Pancreas (tissue), 10 donors: Measurements from ENCODE around the gene TAS1R3. TPM values are rescaled to one million over a fixed set of nuclear protein-coding genes. Genes with fewer than 3 reads are reported as not detected.

ENCODE experiments used
- ATAC-seq, 4 donors: fragments of 200-7000 bp; cut with Tn5 transposase; one replicate each; pipeline versions ENCODE4 v1.8.0 to v1.9.1; 2020; ENCODE audit warnings: mild to moderate bottlenecking in 4 of 4, moderate library complexity in 4 of 4
- DNase-seq, 6 donors: peaks; one replicate each; pipeline ENCODE4 v3.0.0-alpha.2; 2020
- FAIRE-seq: peaks from 2 replicates; lab custom pipeline; 2012; peaks lifted over from hg19 to GRCh38; lab: Jason Lieb, UNC
- H3K27ac ChIP-seq, 4 donors: fragments of 200-600 bp; sonication (generic); 1 replicate in 3 of 4; 2 replicates in 1 of 4; pipeline versions ENCODE4 v1.5.0 to v1.8.0; 2020
- H3K27me3 ChIP-seq, 4 donors: fragments of 200-600 bp; one replicate each; pipeline ENCODE4 v1.8.0; 2021
- H3K36me3 ChIP-seq, 3 donors: fragments of 200-600 bp; sonication (generic) in 1 of 3; one replicate each; pipeline versions ENCODE4 v1.5.0 to v1.8.0; 2020 to 2021
- H3K4me1 ChIP-seq, 3 donors: fragments of 200-600 bp; one replicate each; pipeline ENCODE4 v1.8.0; 2021
- H3K4me3 ChIP-seq, 4 donors: fragments of 200-600 bp; sonication (generic) in 2 of 4; one replicate each; pipeline versions ENCODE4 v1.5.0 to v1.8.0; 2020 to 2021
- H3K9me3 ChIP-seq, 4 donors: fragments of 200-600 bp; one replicate each; pipeline ENCODE4 v1.8.0; 2021
- WGBS, 2 donors: extraction: QIAGEN DNeasy Blood & Tissue Kit; methylation state at CpG; one replicate each; pipeline ENCODE4 v1.1.7; 2013; 5-methylcytosine and 5-hydroxymethylcytosine counted together
- intact Hi-C, 3 donors: fragments of 100-400 bp; cut with DNase I; formaldehyde crosslinking; loops; one replicate each; pipeline versions ENCODE4 v1.11.1 to v1.14.2; 2022
- polyA plus RNA-seq, 2 donors: library from polyadenylated mRNA; stranded (reverse); fragments of 200-250 nt; gene quantifications; one replicate each; pipeline ENCODE4 v1.2.3, GENCODE V29; 2013
- total RNA-seq, 6 donors: library from RNA; stranded (reverse); fragmentation: NEBNext Ultra II Directional in 4 of 6; extraction: Animal tissue kit (Norgen Biotek cat#: 25700) in 4 of 6; gene quantifications; one replicate each; pipeline versions ENCODE4 v1.2.1 to v1.2.4, GENCODE V29; 2021 to 2023
- TF ChIP-seq, protein P1 (sequence below), 4 donors: fragments of 200-600 bp; sonication (generic) in 3 of 4; IDR thresholded peaks; one replicate each; pipeline versions ENCODE4 v1.5.0 to v1.8.0; 2021; ENCODE audit warnings: antibody characterized with exemption in 4 of 4
- donor health status: healthy with polysubstance abuse.
- donor health status: DM: no; HTN: no; CAD: no; lungs with moderate emphysema.
- donor health status: DM: no; HTN: no; CAD: no.
- donor health status: control.
- donor health status: control.
- donor health status: Bipolar disorder and iron deficiency.
- donor health status: DM: yes; HTN: yes; CAD: no.
- donor health status: DM: no; HTN: no; CAD: no.
- donor health status: DM: no; HTN: no; CAD: no.
- donor health status: DM: yes; HTN: yes; CAD: no.

TAS1R3 gene
- total and polyA plus RNA-seq, 8 donors: 0.04 to 0.41 (median 0.12) TPM

DNA sequence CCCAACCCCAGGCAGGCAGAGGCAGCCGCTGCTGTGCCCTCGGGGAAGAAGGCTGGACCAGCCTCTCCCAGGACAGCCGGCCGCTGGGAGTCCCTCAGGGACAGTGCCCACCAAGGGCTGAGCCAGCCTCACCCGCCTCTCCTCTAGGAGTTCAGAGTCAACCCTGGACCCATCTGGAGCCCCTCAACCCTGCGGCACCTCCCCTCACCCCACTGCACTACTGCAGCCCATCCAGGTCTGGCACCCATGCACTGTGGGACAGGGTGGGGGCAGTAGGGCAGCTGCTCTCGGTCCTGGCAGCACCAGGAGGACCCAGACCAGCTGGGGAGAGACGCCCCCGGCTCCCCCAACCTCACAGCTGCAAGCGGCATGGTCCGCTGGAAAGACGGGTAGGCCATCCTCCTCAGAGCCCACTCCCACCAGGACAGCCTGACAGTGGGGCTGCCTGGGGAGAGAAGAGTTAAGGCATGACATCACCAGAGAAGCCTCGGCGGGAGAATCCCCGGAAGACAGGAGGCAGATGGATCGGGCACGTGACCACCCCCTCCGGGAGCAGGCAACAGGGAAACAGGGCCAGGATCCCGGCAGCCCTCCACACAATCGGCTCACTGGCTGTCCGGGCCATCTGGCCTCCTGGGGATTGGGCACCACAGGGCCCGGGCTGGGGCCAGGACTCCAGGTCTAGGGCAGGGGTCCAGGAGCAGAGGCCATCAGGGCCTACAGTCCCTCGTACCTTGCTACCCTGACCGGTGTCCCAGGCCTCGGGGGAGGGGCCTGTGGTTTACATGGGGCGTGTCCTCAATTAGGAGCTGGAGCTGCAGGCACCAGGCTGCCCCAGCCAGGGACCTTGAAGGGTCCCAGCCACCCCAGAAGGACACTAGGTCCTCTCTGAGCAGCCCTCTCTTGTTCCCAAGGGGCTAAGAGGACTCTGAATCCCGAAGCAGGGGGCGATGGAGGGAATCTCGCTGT lies 26.5 kb upstream of the TAS1R3 start:
- Histone ChIP-seq H3K4me1 (peaks cover 7 to 26% (median 24%) of the 10 kb centered on the region in 3 donors), H3K4me3 (peak overlapping the region in 1 of 4 donors; percentile 92), H3K27me3 (no peaks in the 10 kb centered on the region), H3K9me3 (no peaks in the 10 kb centered on the region), H3K27ac (peak overlapping the region; percentile 31 to 73 (median 50)), H3K36me3 (no peaks in the 10 kb centered on the region)
- peak in 3 of 6 donors; percentile 58 to 65 (median 64) for DNase-seq
- 54 to 62% methylated on average over 27 to 29 of the region's 29 CpGs for WGBS, 2 donors
- ATAC-seq: peak in 3 of 4 donors; percentile 3 to 29 (median 5)
- TF ChIP-seq, protein P1, sequence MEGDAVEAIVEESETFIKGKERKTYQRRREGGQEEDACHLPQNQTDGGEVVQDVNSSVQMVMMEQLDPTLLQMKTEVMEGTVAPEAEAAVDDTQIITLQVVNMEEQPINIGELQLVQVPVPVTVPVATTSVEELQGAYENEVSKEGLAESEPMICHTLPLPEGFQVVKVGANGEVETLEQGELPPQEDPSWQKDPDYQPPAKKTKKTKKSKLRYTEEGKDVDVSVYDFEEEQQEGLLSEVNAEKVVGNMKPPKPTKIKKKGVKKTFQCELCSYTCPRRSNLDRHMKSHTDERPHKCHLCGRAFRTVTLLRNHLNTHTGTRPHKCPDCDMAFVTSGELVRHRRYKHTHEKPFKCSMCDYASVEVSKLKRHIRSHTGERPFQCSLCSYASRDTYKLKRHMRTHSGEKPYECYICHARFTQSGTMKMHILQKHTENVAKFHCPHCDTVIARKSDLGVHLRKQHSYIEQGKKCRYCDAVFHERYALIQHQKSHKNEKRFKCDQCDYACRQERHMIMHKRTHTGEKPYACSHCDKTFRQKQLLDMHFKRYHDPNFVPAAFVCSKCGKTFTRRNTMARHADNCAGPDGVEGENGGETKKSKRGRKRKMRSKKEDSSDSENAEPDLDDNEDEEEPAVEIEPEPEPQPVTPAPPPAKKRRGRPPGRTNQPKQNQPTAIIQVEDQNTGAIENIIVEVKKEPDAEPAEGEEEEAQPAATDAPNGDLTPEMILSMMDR (IDR thresholded peaks at IDR 0.05): no peak
- no peak for FAIRE-seq
- intact Hi-C loops: no loop called here

DNA sequence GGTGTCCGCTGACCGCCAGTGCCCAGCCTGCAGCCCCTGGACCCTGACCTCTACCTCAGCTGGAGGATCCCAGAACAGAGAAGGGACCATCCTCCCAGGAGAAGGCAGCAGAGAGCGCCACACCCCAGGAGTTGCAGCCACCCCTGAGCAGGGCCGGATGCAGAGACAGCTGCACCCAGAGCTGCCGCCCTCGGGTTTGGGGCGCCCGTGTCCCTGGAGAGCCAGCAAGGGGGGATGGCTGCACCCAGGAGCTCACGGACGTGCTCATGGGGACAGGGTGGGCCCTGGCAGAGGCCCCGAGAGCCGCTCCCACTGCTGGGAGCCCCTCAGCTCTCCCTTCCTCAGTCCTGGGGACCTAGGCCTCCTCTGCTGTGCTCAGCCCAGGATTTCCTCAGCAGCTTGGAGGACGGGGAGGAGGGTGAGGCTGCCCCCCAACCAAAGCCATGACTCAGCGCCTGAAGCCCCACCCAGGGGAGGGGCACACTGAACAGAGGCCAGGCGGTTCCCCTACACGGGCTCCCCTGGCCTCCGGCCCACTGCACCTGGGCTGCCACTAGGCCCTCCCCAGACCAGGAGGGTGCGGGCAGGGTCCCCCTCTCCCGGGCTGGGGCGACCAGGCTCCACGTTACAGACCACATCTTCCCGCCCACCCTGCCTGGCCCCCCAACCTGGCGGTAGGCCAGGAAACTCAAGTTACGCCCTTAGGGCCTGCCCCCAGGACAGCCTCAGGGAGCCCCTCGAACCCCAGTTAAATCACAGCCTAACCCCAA lies 25.6 kb upstream of the TAS1R3 start:
- Histone ChIP-seq H3K4me3 (peak overlapping the region in 1 of 4 donors; percentile 92), H3K27me3 (no peaks in the 10 kb centered on the region), H3K4me1 (peaks cover 7 to 28% (median 24%) of the 10 kb centered on the region in 3 donors), H3K9me3 (no peaks in the 10 kb centered on the region), H3K27ac (peak overlapping the region; percentile 31 to 73 (median 50)), H3K36me3 (no peaks in the 10 kb centered on the region)
- ATAC-seq: peak in 1 of 4 donors; percentile 23
- TF ChIP-seq, protein P1 (IDR thresholded peaks at IDR 0.05): no peak
- FAIRE-seq: no peak
- WGBS, 2 donors: 57 to 63% methylated on average over 18 to 25 of the region's 25 CpGs
- peak in 3 of 6 donors; percentile 49 to 65 (median 50) for DNase-seq
- intact Hi-C loops: no loop called here

DNA sequence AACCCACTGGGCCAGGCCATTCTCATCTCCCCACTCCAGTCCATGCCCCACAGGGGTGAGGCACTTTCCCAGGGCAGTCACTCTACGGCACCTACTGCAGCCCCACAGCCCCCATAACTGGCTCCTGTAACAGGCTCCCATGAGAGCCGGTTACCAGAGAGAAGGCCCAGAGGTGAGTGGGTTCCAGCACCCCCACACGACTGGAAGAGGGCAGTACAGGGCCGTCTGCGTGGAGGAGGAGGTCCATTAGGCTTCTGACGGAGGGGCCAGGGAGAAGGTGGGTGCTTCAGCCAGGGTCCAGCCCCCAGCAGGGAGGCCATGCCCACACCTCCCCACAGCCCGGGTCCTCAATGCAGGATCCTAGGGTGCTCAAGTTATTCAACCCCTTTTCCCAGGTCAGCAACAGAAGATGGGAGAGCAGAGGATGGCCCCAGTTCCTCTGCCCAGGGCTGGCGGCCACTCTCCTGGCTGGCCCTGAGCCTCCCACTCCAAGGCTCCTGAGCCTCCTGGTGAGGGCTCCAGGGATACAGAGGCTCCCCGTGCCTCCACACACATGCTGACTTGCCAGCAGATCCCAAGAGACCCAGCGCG lies 24.9 kb upstream of the TAS1R3 start:
- H3K9me3 ChIP-seq: no peaks in the 10 kb centered on the region
- peak overlapping the region in 1 of 4 donors; percentile 92 for H3K4me3 ChIP-seq
- H3K27me3 ChIP-seq: no peaks in the 10 kb centered on the region
- H3K4me1 ChIP-seq: peaks cover 7 to 28% (median 24%) of the 10 kb centered on the region in 3 donors
- no peak for ATAC-seq
- FAIRE-seq: no peak
- no peak for DNase-seq
- H3K27ac ChIP-seq: no peak overlapping the region
- TF ChIP-seq, protein P1 (IDR thresholded peaks at IDR 0.05): no peak
- peaks cover 0 to 4% (median 0%) of the 10 kb centered on the region in 3 donors for H3K36me3 ChIP-seq
- intact Hi-C loops: no loop called here
- 43 to 47% methylated on average over 11 of the region's 11 CpGs for WGBS, 2 donors

DNA sequence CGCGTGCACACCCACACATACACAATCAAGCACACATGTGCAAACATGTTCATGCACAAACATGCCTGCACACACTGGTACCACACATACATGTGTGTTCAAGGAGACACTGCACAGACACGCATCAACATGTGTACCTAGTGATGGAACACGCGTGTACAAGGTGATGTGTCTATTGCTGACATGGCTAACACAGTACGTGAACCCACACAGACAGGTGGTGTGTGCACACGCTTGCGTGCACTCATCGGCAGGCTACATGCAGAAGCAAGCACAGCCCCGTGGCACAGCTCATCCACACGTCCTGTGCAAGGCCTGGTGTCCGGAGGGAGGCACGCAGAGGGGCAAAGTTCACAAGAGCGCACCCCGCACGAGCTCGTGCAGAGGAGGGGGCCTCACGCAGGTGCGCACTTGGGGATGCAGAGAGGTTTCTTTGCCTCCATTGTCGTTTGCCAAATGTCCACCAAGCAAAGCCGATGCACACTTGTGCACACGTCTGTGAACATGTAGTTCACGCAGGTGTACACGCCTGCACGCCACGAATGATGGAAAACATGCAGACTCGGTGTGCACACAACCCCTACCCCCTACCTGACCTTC lies 24.3 kb upstream of the TAS1R3 start:
- H3K4me3 ChIP-seq: peak overlapping the region; percentile 57 to 92 (median 84)
- ATAC-seq: no peak
- FAIRE-seq: no peak
- 24% methylated on average over 27 of the region's 27 CpGs for WGBS, 2 donors
- peaks cover 7 to 28% (median 24%) of the 10 kb centered on the region in 3 donors for H3K4me1 ChIP-seq
- intact Hi-C loops: no loop called here
- no peaks in the 10 kb centered on the region for H3K9me3 ChIP-seq
- peaks cover 0 to 7% (median 2%) of the 10 kb centered on the region in 3 donors for H3K36me3 ChIP-seq
- DNase-seq: no peak
- no peaks in the 10 kb centered on the region for H3K27me3 ChIP-seq
- TF ChIP-seq, protein P1 (IDR thresholded peaks at IDR 0.05): no peak
- no peak overlapping the region for H3K27ac ChIP-seq
